ENCODE results near the gene ITGAX.

The ITGAX gene

GRCh38 chr16:31348579-31348978 is 6.4 kb upstream of the ITGAX start:
- DNase-seq (ENCODE audit: low spot score) = no peak

DNA sequence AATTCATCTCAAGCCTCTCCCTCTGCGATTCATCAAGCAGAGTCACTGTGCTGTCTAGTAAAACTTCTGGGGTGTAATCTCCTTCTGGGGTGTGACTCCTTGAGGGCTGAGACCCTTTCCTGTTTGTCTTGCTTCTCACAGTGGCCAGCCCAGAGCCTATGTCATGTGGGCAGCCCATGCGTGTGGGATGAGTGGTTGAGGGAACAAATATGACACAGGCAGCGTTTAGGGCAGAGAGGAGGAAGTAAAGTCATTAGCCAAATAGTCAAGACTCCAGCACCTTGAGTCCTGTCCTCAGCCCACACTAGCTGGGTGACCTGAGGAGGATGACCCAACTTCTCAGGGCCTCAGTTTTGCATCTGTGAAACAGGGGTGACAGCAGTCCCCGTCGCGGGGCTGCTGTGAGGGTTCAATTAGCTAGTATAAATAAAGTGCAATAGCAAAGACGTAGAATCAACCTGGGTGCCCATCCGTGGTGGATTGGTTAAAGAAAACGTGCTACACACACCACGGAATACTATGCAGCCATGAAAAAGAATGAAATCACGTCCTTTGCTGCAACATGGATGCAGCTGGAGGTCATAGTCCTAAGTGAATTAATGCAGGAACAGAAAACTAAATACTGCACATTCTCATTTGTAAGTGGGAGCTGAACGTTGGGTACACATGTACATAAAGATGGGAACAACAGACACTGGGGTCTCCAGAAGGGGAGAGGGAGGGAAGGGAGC is 4.5 kb upstream of the ITGAX start:
- no peak for DNase-seq (ENCODE audit: low spot score)

- DNase-seq (ENCODE audit: low spot score) = no peak
Measured at GRCh38 chr16:31351246-31351941, 3.6 kb upstream of the ITGAX start.

DNA sequence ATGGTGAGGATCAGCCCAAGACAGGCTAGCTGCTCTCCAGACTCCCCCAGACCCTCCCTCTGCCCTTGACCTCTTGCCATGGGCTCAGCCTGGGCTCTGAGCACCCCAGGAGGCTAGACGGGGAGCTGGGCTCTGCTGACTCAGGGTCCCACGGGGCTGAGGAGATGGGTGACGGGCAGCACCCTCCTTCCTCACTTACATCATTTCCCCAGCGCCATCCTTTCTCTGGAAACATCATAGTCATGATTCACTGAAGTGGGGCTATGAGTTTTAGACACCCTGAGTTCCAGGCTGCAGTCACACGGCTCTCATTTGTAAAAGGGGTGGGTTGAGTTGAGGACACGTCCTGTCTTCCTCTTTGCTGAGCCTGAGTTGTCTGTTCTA is 3.0 kb upstream of the ITGAX start:
- no peak for DNase-seq (ENCODE audit: low spot score)

DNA sequence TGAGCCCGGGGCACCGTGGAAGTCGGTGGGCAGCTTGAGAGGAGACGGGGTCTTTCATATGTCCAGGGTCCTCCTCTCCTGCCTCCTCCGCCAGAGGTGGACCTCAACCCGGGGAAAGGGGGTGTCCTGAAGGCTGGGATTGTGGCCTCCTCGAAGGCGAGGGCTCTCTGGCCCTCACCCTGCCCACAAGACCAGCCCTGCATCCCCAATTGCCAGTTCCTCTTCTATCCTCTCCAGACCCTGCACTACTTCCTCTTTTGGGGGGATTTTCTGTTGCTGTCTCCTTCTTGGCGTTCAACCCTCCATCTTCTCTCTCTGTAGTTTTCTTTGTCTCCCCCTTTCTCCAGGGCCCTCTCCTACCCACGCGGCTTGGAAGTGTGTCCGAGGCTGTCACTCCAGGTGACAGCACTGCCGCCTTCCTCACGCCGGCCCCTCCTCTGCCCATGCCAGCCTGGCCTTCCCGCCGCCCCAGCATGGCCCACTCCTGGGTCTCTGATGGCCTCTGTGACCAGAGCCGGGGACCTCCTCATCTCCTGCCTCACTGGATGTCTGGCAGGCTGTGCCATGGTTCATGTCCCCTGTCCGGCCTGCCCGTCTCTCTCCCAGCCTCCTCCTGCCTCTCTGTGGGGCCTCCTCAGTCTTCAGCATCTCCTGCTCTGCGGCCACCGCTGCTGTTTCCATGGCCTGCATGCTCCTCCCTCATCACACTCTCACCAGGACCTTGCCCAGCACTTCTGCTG is 2.4 kb upstream of the ITGAX start:
- DNase-seq (ENCODE audit: low spot score) = no peak

DNA sequence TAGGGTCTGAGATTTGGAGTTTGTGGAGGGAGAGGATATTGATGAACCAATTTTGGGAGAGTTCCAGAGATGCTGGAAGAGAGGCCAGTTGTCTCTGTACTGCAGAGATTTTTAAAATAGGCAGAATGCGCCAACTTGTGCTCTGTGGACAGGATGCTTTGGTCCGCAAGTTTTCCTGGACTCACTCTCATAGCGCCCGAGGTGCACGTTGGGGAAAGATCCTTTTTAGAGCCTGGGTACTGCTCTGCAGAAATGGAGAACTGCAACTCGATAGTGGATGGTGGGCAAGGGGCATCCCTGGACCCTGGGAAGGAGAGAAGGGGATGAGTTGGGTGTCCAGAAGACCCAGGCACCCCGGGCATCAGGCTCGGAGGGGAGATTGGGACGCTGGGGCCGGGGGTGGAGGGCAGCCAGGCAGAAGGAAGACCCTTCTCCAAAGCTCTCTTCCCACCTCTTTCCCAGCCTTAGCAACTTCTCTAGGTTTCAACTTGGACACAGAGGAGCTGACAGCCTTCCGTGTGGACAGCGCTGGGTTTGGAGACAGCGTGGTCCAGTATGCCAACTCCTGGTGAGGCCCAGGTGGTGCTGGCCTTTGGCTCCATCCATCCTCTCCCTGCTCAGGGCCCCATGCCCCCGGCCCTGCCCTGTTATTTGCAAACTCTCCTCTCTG is 590 bp downstream of the ITGAX start:
- no peak for DNase-seq (ENCODE audit: low spot score)

DNA sequence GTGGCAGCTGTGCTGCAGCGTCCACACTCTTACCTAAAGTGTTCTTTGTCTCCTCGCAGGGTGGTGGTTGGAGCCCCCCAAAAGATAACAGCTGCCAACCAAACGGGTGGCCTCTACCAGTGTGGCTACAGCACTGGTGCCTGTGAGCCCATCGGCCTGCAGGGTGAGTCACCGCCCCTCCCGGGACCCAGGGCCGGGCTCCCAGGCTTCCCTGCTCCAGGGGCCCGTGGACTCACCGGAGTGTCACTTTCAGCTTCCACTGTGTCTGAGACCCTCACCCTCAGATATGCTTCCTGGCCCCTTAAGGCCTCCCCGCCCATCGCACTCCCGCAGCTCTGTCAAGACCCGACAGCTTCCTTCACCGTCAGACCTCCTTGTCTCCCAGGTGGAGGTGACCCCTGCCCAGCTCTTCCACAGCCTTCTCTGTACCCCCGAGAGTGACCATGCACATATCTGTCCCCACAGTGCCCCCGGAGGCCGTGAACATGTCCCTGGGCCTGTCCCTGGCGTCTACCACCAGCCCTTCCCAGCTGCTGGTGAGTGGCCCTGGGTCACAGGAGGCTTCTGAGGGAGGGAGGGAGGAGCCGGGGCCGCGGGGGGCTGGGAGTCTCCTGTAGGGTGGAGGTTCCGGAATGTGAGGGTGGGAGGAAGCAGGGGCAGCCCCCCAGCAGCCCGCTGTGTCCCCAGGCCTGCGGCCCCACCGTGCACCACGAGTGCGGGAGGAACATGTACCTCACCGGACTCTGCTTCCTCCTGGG is 1.8 kb downstream of the ITGAX start:
- no peak for DNase-seq (ENCODE audit: low spot score)

DNA sequence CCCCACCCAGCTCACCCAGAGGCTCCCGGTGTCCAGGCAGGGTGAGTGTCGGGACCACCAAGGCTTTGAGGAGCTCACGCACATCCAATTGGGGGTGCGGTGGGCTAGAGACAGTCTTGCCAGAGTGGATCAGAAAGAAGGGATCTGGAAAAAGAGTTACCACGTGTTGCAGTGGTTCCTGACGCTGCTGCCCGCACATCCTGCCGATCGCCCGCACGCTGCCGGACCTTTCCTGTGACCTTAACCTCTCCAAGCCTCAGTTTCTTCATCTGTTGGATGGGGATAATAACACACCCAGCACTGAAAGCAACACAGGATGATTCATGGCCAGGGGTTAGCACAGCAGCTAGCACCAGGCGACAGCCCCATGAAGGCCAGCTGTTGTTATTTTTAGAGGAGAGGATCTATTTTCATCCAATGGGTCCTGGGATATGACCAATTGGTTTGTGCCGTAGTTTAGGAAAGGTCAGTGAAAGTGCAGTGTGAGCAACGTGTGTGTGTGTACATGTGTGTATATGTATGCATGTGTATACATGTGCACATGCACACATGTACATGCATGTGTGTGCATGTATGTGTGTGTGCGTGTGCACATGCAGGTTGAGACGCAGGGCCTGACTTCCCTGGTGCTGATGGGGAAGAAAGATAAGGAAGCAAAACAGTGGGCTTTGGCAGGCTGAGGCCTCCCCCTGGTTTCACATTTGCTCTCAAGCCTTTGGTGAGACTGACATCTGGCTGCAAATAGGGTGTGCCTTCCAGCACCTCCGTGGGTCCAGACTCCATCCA is 2.5 kb downstream of the ITGAX start:
- no peak for DNase-seq (ENCODE audit: low spot score)

GRCh38 chr16:31360251-31360650 is 5.3 kb downstream of the ITGAX start:
- DNase-seq (ENCODE audit: low spot score) = no peak

- no peak for DNase-seq (ENCODE audit: low spot score)
Measured at GRCh38 chr16:31361201-31362110, 6.5 kb downstream of the ITGAX start.

GRCh38 chr16:31362476-31363405 is 7.8 kb downstream of the ITGAX start:
- DNase-seq (ENCODE audit: low spot score) = no peak

DNA sequence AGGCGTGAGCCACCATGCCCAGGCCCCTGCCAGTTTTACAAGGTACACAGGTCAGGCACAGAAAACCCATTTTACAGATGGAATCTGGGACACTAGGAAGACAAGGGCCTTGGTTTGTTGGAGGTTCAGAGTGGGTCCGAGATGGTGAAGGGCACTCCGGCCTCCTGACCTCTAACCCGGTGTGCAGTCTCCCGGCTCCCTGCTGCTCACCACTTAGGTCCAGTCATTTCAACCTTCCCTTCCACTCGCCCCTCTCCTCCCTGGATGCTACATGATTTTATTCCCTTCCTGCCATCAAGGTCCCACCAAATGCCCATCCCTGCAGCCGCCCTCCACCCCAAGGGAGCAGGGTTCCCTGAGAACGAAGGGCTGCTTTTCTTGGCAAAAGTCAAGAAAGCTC is 8.7 kb downstream of the ITGAX start:
- DNase-seq (ENCODE audit: low spot score) = no peak

- DNase-seq (ENCODE audit: low spot score) = no peak
Measured at GRCh38 chr16:31364421-31364820, 9.4 kb downstream of the ITGAX start.

DNA sequence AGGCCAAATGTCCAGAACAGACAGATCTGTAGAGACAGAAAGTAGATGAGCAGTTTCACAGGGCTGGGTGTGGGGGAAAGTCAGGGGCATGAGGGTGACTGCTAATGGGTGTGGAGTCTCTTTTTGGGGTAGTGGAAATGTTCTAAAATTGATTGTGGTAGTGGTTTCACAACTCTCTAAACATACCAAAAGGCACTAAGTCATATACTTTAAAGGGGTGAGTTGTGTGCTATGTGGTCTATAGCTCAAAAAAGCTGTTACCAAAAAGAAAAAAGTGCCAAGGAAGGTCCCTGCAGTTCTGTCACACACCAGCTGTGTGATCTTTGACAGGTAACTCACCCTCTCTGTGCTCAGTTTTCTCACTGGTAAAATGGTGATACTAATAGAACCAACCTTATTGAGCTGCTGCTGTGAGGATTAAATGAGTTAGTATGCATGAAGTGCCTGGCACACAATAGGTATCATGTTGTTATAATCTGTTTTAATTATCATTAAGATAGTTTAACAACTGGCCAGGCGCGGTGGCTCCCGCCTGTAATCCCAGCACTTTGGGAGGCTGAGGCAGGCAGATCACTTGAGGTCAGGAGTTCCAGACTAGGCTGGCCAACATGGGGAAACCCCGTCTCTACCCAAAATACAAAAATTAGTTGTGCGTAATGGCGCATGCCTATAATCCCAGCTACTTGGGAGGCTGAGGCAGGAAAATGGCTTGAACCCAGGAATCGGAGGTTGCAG is 10.3 kb downstream of the ITGAX start:
- no peak for DNase-seq (ENCODE audit: low spot score)

DNA sequence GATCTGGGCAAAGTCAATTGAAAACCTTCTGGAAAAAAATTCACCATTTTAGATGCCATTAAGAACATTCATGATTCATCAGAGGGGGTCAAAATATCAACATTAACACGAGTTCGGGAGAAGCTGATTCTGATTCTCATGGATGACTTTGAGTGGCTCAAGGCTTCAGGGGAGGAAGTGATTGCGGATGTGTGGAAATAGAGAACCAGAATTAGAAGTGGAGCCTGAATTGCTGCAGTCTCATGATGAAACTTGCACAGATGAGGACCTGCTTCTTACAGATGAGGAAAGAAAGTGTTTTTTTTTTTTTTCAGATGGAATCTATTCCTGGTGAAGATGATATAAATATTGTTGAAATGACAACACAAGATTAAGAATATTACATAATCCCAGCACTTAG is 12.9 kb downstream of the ITGAX start:
- DNase-seq (ENCODE audit: low spot score) = no peak

DNA sequence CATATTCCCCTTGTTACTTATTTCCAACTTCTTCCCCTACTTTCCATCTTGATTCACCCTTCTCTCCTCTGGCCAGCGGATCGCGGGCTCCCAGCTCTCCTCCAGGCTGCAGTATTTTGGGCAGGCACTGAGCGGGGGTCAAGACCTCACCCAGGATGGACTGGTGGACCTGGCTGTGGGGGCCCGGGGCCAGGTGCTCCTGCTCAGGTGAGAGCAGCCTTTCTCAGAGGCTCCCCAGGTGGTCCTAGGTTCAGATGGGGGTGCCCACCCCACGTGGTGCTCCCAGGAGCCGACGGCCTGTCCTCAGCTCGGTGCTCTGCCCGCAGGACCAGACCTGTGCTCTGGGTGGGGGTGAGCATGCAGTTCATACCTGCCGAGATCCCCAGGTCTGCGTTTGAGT is 16.0 kb downstream of the ITGAX start:
- no peak for DNase-seq (ENCODE audit: low spot score)

DNA sequence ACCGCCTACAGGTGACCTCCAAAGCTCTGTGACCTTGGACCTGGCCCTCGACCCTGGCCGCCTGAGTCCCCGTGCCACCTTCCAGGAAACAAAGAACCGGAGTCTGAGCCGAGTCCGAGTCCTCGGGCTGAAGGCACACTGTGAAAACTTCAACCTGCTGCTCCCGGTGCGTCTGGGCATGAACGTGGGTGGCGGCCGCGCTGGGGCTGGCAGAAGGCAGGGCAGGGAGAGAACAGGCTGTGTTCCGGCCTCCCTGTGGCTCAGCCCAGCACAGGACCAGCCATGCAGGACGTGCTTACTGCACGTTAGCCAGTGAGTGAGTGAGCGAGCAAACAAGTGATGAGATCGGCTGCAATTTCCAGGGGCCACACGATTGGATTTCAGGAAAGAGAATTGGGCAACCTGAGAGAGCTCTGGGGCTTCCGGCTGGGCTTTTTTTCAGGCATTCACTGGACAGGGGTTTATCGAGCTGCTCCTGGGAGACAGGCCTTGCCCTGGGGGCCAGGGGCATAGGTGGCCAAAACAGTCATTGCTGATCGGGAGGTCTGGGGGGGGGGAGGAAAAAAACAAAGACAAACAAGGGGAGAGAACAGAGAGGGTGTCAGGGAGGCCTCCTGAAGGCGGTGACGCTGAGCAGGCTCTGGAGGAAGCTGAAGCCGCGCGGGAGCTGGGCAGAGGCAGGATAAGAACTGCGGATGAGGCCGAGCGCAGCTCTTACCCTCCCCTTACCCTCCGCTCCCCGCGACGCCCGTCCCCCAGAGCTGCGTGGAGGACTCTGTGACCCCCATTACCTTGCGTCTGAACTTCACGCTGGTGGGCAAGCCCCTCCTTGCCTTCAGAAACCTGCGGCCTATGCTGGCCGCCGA is 16.9 kb downstream of the ITGAX start:
- DNase-seq (ENCODE audit: low spot score) = no peak

Measured in hematopoietic multipotent progenitor cell treated with erythropoietin and hydrocortisone succinate and interleukin-3 and kit ligand, for 17 days (in vitro differentiated cells).